GM23338 (cell line): ENCODE measurements around the gene CYSLTR1.

Experiments used
- CREB1 ChIP-seq: fragments of 250-450 bp; sonication (Bioruptor Pico); IDR thresholded peaks from 2 replicates; pipeline ENCODE4 v1.5.0; 2020; ENCODE audit warnings: low read depth, mild to moderate bottlenecking, moderate library complexity
- EZH2phosphoT487 ChIP-seq: fragments of 200-600 bp; sonication (generic); IDR thresholded peaks from one replicate; pipeline ENCODE4 v1.8.1; 2018; ENCODE audit warnings: antibody characterized with exemption; ENCODE audit not compliant: unreplicated experiment
- POLR2AphosphoS5 ChIP-seq: IDR thresholded peaks from 2 replicates; pipeline ENCODE4 v1.6.1; 2016; ENCODE audit warnings: antibody characterized with exemption, low read depth
- TF ChIP-seq, protein P1 (sequence below), 2 experiments: fragments of 200-600 bp in 1 of 2; sonication (generic) in 1 of 2; conservative IDR thresholded peaks; 2 replicates each; pipeline versions ENCODE4 v1.5.1 to v1.6.1; 2016 to 2017; ENCODE audit warnings: antibody characterized with exemption in 2 of 2, low read depth in 2 of 2, mild to moderate bottlenecking in 2 of 2, moderate library complexity in 1 of 2
- TF ChIP-seq, protein P2 (sequence below): IDR thresholded peaks from one replicate; pipeline ENCODE4 v1.6.1; 2018; ENCODE audit warnings: antibody characterized with exemption; ENCODE audit not compliant: unreplicated experiment

DNA sequence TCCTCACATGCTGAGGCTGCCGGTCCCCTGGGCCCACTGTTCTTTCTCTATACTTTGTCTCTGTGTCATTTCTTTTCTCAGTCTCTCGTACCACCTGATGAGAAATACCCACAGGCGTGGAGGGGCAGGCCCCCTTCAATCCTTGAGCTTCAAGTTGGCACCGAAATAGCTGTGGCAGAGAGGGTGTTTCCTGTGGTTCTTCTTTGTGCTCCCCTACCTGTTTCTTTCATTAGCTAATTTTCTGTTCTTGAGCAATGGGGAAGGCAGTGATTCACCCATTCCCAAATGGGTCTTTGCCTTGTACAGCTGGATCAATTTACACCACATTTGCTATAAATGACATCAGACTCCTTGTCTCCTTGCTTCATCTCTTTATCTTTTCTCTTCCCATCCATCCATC is 2.1 kb upstream of the CYSLTR1 start:
- TF ChIP-seq EZH2phosphoT487 (no peak), POLR2AphosphoS5 (no peak), CREB1 (CRISPR knock-in tag) (no peak)
- TF ChIP-seq, protein P1, sequence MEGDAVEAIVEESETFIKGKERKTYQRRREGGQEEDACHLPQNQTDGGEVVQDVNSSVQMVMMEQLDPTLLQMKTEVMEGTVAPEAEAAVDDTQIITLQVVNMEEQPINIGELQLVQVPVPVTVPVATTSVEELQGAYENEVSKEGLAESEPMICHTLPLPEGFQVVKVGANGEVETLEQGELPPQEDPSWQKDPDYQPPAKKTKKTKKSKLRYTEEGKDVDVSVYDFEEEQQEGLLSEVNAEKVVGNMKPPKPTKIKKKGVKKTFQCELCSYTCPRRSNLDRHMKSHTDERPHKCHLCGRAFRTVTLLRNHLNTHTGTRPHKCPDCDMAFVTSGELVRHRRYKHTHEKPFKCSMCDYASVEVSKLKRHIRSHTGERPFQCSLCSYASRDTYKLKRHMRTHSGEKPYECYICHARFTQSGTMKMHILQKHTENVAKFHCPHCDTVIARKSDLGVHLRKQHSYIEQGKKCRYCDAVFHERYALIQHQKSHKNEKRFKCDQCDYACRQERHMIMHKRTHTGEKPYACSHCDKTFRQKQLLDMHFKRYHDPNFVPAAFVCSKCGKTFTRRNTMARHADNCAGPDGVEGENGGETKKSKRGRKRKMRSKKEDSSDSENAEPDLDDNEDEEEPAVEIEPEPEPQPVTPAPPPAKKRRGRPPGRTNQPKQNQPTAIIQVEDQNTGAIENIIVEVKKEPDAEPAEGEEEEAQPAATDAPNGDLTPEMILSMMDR (conservative IDR thresholded peaks at IDR 0.05; ENCODE audit: low read depth in 2 of 2): no peak
- TF ChIP-seq, protein P2, sequence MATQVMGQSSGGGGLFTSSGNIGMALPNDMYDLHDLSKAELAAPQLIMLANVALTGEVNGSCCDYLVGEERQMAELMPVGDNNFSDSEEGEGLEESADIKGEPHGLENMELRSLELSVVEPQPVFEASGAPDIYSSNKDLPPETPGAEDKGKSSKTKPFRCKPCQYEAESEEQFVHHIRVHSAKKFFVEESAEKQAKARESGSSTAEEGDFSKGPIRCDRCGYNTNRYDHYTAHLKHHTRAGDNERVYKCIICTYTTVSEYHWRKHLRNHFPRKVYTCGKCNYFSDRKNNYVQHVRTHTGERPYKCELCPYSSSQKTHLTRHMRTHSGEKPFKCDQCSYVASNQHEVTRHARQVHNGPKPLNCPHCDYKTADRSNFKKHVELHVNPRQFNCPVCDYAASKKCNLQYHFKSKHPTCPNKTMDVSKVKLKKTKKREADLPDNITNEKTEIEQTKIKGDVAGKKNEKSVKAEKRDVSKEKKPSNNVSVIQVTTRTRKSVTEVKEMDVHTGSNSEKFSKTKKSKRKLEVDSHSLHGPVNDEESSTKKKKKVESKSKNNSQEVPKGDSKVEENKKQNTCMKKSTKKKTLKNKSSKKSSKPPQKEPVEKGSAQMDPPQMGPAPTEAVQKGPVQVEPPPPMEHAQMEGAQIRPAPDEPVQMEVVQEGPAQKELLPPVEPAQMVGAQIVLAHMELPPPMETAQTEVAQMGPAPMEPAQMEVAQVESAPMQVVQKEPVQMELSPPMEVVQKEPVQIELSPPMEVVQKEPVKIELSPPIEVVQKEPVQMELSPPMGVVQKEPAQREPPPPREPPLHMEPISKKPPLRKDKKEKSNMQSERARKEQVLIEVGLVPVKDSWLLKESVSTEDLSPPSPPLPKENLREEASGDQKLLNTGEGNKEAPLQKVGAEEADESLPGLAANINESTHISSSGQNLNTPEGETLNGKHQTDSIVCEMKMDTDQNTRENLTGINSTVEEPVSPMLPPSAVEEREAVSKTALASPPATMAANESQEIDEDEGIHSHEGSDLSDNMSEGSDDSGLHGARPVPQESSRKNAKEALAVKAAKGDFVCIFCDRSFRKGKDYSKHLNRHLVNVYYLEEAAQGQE: no peak
